ENCODE measurements around the gene HSF5. TPM values are rescaled to one million over a fixed set of nuclear protein-coding genes. Genes with fewer than 3 reads are reported as not detected.

HSF5 gene
- total and polyA plus RNA-seq, 8 donors = 0.18 TPM; not detected in 7

DNA sequence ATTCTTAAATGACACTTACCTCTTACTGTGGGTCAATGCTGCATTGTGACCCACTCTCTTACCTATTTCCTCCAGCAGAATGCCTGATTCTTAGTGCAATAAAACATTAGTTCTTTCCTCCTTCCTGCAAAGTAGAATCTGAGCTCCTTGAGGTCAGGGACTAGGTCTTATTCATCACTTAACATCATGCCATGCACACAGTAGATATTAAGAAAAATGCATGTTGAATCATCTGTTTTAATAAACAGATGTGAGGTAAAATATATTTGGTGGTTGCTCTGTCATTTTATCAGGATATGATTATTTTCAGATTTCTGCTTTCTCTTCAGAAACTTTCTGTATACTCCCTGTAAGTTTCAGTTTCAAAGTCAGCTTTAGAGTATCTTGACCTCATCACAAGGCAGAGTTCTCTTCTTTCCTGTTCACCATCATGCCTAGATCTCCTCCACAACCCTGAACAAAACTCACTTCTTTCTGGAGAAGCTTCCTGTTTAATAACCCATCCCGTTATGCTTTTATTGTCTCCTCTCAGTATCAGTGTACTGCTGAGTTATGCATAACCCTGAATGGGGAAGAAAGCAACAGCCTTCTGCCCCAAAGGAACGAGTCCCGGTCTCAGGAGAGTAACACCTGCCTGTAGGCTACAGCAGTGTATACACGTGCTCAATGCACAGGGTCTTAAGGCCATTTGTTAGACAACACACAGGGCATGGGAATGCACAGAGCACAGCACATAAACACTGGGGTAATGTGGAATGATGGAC lies 105.9 kb downstream of the HSF5 start:
- WGBS, 5 donors = 20 to 42% (median 24%) methylated on average over 4 of the region's 4 CpGs
- Histone ChIP-seq H3K4me3 (no peak overlapping the region), H3K9me3 (no peaks in the 10 kb centered on the region), H3K27me3 (no peaks in the 10 kb centered on the region), H3K36me3 (no peaks in the 10 kb centered on the region), H3K27ac (peak overlapping the region in 4 of 5 donors; percentile 8 to 69 (median 13)), H3K4me1 (peaks cover 25 to 49% (median 34%) of the 10 kb centered on the region in 4 donors)
- intact Hi-C loops (cut with DNase I; ENCODE audit: low total_unique reads) = no loop called here
- no peak for DNase-seq
- no peak for TF ChIP-seq POLR2A (IDR thresholded peaks at IDR 0.05)

DNA sequence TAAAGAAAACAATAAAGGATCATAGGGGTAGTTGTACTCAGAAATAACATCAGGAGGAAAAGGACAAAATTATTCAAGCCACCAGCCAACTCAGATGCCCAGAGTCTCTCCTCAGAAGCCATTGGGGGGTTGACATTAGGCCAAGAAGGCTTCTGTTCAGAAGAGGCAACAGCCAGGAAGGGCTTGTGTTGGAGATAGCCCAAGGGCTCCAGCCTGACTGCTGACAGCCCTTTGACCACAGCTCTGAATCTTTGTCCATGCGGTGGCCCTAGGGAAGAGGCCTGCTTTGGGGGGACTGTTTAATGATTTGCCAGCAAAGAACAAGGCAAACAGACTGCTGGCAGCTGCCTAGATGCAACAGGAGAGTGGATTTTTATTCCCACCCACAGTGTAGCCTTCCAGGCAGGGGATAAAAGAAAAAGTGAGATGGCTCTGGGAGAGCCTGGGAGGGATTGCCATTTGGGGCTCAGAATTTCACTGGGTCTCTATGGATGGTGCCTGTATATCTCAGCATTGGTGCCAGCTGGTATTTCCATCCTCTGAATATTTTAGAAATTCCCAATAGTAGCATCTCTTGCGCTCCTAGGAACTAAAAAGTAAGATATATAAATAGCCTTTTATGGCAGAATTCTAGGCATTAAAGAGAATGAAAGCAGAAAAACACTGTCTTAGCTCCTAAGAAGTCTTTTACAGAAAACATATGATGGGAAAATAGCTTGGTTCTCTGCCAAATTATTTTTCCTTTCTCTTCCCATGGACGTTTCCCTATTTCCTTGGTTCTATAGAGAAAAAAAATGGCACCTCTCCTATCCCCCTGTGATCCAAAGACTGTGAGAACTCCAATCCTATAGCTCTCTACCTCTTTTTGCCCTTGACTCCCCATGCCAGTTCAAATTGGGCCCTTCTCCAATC lies 106.8 kb downstream of the HSF5 start:
- Histone ChIP-seq H3K9me3 (no peaks in the 10 kb centered on the region), H3K27ac (peak overlapping the region in 4 of 5 donors; percentile 8 to 69 (median 13))

DNA sequence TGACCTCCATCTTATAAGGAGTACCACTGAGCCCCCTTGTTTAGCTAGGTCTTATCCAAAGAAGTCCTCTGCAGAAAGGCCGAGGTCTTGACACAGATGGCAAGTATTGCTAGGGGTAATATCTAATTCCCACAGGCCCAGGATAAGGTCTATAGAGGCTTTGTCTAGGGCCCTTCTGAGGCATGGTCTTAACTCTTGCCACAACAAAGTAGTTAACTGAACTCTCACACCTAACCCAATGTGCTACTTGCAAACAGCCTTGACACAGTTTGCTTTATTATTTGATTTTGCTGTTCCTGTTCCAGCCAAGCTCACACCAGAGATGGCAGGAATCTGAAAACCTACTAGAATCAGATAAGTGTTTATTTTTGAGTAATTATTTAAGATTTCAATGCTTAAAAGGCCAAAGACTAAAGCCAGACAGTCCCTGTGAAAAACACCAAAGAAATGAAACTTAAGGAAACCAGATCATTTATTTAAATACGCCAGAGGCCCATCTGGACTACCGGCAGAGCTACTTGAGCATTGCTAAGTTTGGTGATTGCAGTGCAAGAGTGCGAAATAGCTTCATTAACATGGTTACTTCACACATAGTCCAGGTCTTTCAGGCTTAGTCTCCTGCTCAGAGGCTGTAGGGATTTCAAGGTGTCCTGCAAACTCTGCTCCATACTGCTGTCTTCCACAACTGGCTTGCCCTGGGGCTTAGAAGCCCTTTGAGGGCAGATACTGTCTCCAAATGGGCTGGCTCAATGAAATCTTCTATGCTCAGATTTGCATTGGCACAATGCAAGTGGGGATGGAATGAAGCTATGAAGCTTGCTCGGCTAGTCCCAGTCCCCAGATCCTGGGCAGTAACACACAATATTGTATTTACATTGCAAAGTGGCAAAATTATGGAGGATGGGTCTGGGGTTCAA lies 107.7 kb downstream of the HSF5 start:
- Histone ChIP-seq H3K9me3 (no peaks in the 10 kb centered on the region), H3K4me1 (peaks cover 28 to 66% (median 39%) of the 10 kb centered on the region in 4 donors), H3K27me3 (no peaks in the 10 kb centered on the region), H3K27ac (peak overlapping the region in 2 of 5 donors; percentile 15 to 69), H3K36me3 (no peaks in the 10 kb centered on the region), H3K4me3 (no peak overlapping the region)
- intact Hi-C loops (cut with DNase I; ENCODE audit: low total_unique reads) = no loop called here
- no peak for DNase-seq
- TF ChIP-seq POLR2AphosphoS5 (IDR thresholded peaks at IDR 0.05) (no peak), POLR2A (IDR thresholded peaks at IDR 0.05) (no peak), EP300 (IDR thresholded peaks at IDR 0.05) (no peak)
- TF ChIP-seq, protein P1, sequence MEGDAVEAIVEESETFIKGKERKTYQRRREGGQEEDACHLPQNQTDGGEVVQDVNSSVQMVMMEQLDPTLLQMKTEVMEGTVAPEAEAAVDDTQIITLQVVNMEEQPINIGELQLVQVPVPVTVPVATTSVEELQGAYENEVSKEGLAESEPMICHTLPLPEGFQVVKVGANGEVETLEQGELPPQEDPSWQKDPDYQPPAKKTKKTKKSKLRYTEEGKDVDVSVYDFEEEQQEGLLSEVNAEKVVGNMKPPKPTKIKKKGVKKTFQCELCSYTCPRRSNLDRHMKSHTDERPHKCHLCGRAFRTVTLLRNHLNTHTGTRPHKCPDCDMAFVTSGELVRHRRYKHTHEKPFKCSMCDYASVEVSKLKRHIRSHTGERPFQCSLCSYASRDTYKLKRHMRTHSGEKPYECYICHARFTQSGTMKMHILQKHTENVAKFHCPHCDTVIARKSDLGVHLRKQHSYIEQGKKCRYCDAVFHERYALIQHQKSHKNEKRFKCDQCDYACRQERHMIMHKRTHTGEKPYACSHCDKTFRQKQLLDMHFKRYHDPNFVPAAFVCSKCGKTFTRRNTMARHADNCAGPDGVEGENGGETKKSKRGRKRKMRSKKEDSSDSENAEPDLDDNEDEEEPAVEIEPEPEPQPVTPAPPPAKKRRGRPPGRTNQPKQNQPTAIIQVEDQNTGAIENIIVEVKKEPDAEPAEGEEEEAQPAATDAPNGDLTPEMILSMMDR (IDR thresholded peaks at IDR 0.05) = no peak
- WGBS, 5 donors = 76 to 93% (median 80%) methylated on average over 5 of the region's 5 CpGs

More for the DNA sequence above, 106.8 kb downstream of the HSF5 start:
- Histone ChIP-seq H3K27me3 (no peaks in the 10 kb centered on the region), H3K4me1 (peaks cover 26 to 58% (median 34%) of the 10 kb centered on the region in 4 donors), H3K36me3 (no peaks in the 10 kb centered on the region), H3K4me3 (no peak overlapping the region)
- DNase-seq = peak; percentile 38 to 80
- no peak for TF ChIP-seq POLR2AphosphoS5 (IDR thresholded peaks at IDR 0.05)
- TF ChIP-seq, protein P1 (IDR thresholded peaks at IDR 0.05) = no peak
- no peak for TF ChIP-seq EP300 (IDR thresholded peaks at IDR 0.05)
- TF ChIP-seq POLR2A (IDR thresholded peaks at IDR 0.05) = no peak
- WGBS, 5 donors = 21 to 52% (median 34%) methylated on average over 3 of the region's 3 CpGs
- intact Hi-C loops (cut with DNase I; ENCODE audit: low total_unique reads) = no loop called here

DNA sequence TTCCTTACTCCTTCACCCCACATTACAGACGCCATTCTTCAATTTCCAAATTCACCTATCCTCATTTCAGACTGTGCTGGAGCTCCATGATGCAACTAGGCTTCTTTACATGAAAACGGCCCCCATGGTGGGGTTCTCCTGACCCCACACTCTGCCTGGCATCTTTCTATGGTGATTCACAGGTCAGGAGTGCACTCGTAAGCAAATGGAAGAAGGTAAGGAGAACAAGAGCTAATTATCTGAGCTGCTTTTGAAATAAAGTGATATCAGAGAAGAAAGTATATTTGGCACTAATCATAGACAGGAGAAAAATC lies 108.7 kb downstream of the HSF5 start:
- Histone ChIP-seq H3K27me3 (no peaks in the 10 kb centered on the region), H3K27ac (no peak overlapping the region), H3K36me3 (no peaks in the 10 kb centered on the region), H3K4me1 (peaks cover 28 to 68% (median 41%) of the 10 kb centered on the region in 4 donors), H3K4me3 (no peak overlapping the region), H3K9me3 (no peaks in the 10 kb centered on the region)
- WGBS, 5 donors = 63 to 82% (median 71%) methylated on average over 3 of the region's 3 CpGs
- TF ChIP-seq EP300 (IDR thresholded peaks at IDR 0.05) (no peak), POLR2A (IDR thresholded peaks at IDR 0.05) (no peak), POLR2AphosphoS5 (IDR thresholded peaks at IDR 0.05) (no peak)
- TF ChIP-seq, protein P1 (IDR thresholded peaks at IDR 0.05) = no peak
- DNase-seq = no peak
- intact Hi-C loops (cut with DNase I; ENCODE audit: low total_unique reads) = no loop called here

Data from stomach (tissue), 9 donors.